Natural killer cell (primary cell): ENCODE data around the gene NIT1. TPM values are rescaled to one million over a fixed set of nuclear protein-coding genes. Genes with fewer than 3 reads are reported as not detected.

ENCODE experiments used
- ATAC-seq, 3 donors: fragments of 150-1000 bp in 2 of 3; fragments of 200-7000 bp in 1 of 3; cut with Tn5 transposase; 1 replicate in 1 of 3; 2 replicates in 2 of 3; pipeline ENCODE4 v1.10.0; 2021; ENCODE audit warnings: mild to moderate bottlenecking in 2 of 3, moderate library complexity in 2 of 3
- DNase-seq, 2 donors: peaks; one replicate each; pipeline versions ENCODE4 v3.0.0 to v3.0.0-alpha.2; 2013 to 2021; ENCODE audit warnings: mixed read lengths in 1 of 2
- H3K27ac ChIP-seq: one replicate; pipeline ENCODE4 v1.5.1; 2013; ENCODE audit warnings: mild to moderate bottlenecking, low read length
- H3K27me3 ChIP-seq: one replicate; pipeline ENCODE4 v1.6.1; 2013; ENCODE audit warnings: low read length; ENCODE audit not compliant: control insufficient read depth, insufficient read depth
- H3K36me3 ChIP-seq: one replicate; pipeline ENCODE4 v1.6.1; 2013; ENCODE audit warnings: low read length; ENCODE audit not compliant: control insufficient read depth, insufficient read depth
- H3K4me1 ChIP-seq: one replicate; pipeline ENCODE4 v1.6.1; 2013; ENCODE audit warnings: low read length; ENCODE audit not compliant: control insufficient read depth, insufficient read depth
- H3K4me3 ChIP-seq: one replicate; pipeline ENCODE4 v1.5.1; 2013; ENCODE audit warnings: low read length
- H3K9me3 ChIP-seq: one replicate; pipeline ENCODE4 v1.6.1; 2013; ENCODE audit warnings: low read length; ENCODE audit not compliant: control insufficient read depth, insufficient read depth
- H3K27ac Mint-ChIP-seq, 2 donors: one replicate each; pipeline ENCODE4 v1.8.0; 2022; ENCODE audit warnings: mild to moderate bottlenecking in 2 of 2, mixed read lengths in 2 of 2, moderate library complexity in 1 of 2
- H3K27me3 Mint-ChIP-seq, 2 donors: one replicate each; pipeline ENCODE4 v1.8.0; 2022; ENCODE audit warnings: low read depth in 2 of 2, mixed read lengths in 2 of 2
- H3K36me3 Mint-ChIP-seq: one replicate; pipeline ENCODE4 v1.8.0; 2022; ENCODE audit warnings: mixed read lengths
- H3K4me1 Mint-ChIP-seq, 2 donors: one replicate each; pipeline ENCODE4 v1.8.0; 2022; ENCODE audit warnings: mixed read lengths in 2 of 2
- H3K4me3 Mint-ChIP-seq: one replicate; pipeline ENCODE4 v1.8.0; 2022; ENCODE audit warnings: mild to moderate bottlenecking, moderate library complexity, mixed read lengths
- H3K9me3 Mint-ChIP-seq, 2 donors: one replicate each; pipeline ENCODE4 v1.8.0; 2022; ENCODE audit warnings: mixed read lengths in 2 of 2
- CTCF ChIP-seq: fragments of 200-600 bp; IDR thresholded peaks from one replicate; pipeline ENCODE4 v1.8.0; 2022; ENCODE audit warnings: antibody characterized with exemption
- WGBS: methylation state at CpG from one replicate; pipeline ENCODE4 v1.1.7; 2013; ENCODE audit warnings: missing lambda C conversion rate; ENCODE audit not compliant: insufficient coverage; 5-methylcytosine and 5-hydroxymethylcytosine counted together
- intact Hi-C: fragments of 100-400 bp; cut with micrococcal nuclease; formaldehyde crosslinking; loops from one replicate; pipeline ENCODE4 v1.14.2; 2022
- total RNA-seq, 4 donors: library from RNA; stranded (reverse); fragments of 120-200 nt in 1 of 4; gene quantifications; one replicate each; pipeline versions ENCODE4 v1.2.3 to v1.2.4, GENCODE V29; 2013 to 2022

NIT1 gene
- total RNA-seq, 3 donors from 2014 or later (not counting 1 experiment from before 2014, with no cell fraction given), result 26.5 to 31.7 (median 31.6) TPM

GRCh38 chr1:161076410-161076809, 41.5 kb upstream of the NIT1 start:
- Mint-ChIP-seq H3K4me3 (no peak overlapping the region), H3K4me1 (peaks cover 13 to 24% of the 10 kb centered on the region in 2 donors), H3K36me3 (no peaks in the 10 kb centered on the region), H3K27me3 (peaks cover 0 to 2% of the 10 kb centered on the region in 2 donors), H3K27ac (no peak overlapping the region), H3K9me3 (no peaks in the 10 kb centered on the region)
- ATAC-seq, result no peak
- Histone ChIP-seq H3K4me1 (peaks cover 11% of the 10 kb centered on the region), H3K27me3 (no peaks in the 10 kb centered on the region), H3K4me3 (no peak overlapping the region), H3K36me3 (no peaks in the 10 kb centered on the region), H3K9me3 (no peaks in the 10 kb centered on the region), H3K27ac (no peak overlapping the region)
- intact Hi-C loops, result loop anchor here (10.0 kb wide), 1 partner anchor 1252 kb away; the partner anchor contains the start of gene SLAMF8
- no peak for TF ChIP-seq CTCF
- DNase-seq, result no peak

GRCh38 chr1:161077426-161077825, 40.5 kb upstream of the NIT1 start:
- TF ChIP-seq CTCF, result no peak
- no peak overlapping the region for H3K4me3 ChIP-seq
- peaks cover under 1% of the 10 kb centered on the region for H3K4me1 ChIP-seq
- H3K27ac ChIP-seq, result no peak overlapping the region
- Mint-ChIP-seq H3K9me3 (no peaks in the 10 kb centered on the region), H3K36me3 (no peaks in the 10 kb centered on the region), H3K4me3 (no peak overlapping the region), H3K27me3 (peaks cover 0 to 2% of the 10 kb centered on the region in 2 donors), H3K4me1 (peaks cover 6 to 14% of the 10 kb centered on the region in 2 donors), H3K27ac (no peak overlapping the region)
- 98% methylated on average over 9 of the region's 9 CpGs for WGBS
- no peak for DNase-seq
- no peaks in the 10 kb centered on the region for H3K9me3 ChIP-seq
- intact Hi-C loops, result loop anchor here (10.0 kb wide), 1 partner anchor 1253 kb away; the partner anchor contains the start of gene SLAMF8
- ATAC-seq, result no peak
- no peaks in the 10 kb centered on the region for H3K27me3 ChIP-seq
- H3K36me3 ChIP-seq, result no peaks in the 10 kb centered on the region

GRCh38 chr1:161079436-161080110, 38.3 kb upstream of the NIT1 start:
- H3K4me3 Mint-ChIP-seq, result no peak overlapping the region
- Histone ChIP-seq H3K4me3 (no peak overlapping the region), H3K27ac (no peak overlapping the region), H3K4me1 (peaks cover 6% of the 10 kb centered on the region), H3K27me3 (no peaks in the 10 kb centered on the region), H3K36me3 (no peaks in the 10 kb centered on the region), H3K9me3 (no peaks in the 10 kb centered on the region)
- H3K27ac Mint-ChIP-seq, result no peak overlapping the region
- H3K27me3 Mint-ChIP-seq, result peaks cover 0 to 2% of the 10 kb centered on the region in 2 donors
- DNase-seq, result no peak
- WGBS, result 80% methylated on average over 41 of the region's 41 CpGs
- no peak for TF ChIP-seq CTCF
- no peaks in the 10 kb centered on the region for H3K36me3 Mint-ChIP-seq
- no peaks in the 10 kb centered on the region for H3K9me3 Mint-ChIP-seq
- peaks cover 0 to under 1% of the 10 kb centered on the region in 2 donors for H3K4me1 Mint-ChIP-seq
- intact Hi-C loops, result loop anchor here (10.0 kb wide), 1 partner anchor 1255 kb away; the partner anchor contains the start of gene SLAMF8
- ATAC-seq, result no peak
